ENCODE measurements around the gene KRABD2.
"Not testable (repeated sequence)": the region's sequence is repeated elsewhere in the genome, so short reads cannot be mapped to it uniquely, and the experiment has no call there.

KRABD2 gene

DNA sequence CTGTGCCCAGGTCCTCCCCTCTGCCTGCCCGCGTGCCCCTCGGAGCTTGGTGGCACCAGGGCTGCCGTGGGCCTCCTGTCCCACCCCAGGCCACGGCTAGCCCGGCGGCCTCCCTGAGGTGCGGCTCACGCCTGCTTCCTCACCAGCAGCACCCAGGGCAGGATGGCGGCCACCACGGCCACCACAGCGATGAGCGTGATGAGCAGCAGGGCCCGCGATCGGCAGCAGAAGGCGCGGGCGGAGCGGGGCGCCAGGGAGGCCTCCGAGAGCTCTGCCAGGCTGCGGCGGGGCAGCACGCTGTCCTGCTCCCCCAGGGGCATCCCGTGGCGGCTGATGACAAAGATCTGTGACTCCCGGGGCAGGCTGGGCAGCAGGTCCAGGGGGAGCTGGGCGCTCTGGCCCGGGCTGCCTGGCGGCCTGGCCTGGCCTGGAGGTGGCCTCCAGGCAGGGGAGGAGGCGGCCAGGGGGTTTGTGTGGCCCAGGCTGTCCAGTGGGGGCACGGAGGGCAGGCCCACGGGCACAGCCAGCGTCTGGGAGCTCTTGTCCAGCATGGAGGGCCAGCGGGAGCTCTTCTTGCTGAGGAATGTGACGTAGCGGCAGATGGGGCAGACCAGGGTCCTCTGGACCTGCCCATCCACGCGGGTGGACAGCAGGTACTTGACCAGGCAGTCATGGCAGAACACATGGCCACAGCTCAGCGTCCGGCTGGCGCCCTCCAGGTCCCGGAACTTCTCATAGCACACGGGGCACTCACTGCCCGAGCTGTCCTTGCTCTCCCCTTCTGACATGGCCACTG lies 16.4 kb upstream of the KRABD2 start:
- DNase-seq = no peak

DNA sequence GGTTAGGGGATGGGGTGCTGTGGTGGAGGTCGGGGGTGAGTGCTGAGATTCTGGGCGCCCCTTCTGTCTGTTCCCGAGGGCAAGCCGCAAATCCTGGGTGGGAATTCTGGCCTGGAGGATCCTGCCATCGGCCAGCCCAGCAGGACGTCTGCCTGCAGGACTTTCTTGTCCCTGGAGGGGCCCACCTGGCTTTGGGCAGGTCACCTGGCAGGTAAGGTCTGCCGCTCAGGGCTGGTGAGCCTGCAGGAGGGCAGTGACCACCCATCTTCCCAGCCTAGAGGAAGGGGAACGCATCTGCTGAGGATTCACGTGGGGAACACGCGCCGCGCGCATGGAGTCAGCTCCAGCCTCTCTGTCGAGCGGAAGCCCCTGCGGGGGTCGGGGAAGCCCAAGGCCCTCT lies 15.8 kb upstream of the KRABD2 start:
- DNase-seq = no peak

DNA sequence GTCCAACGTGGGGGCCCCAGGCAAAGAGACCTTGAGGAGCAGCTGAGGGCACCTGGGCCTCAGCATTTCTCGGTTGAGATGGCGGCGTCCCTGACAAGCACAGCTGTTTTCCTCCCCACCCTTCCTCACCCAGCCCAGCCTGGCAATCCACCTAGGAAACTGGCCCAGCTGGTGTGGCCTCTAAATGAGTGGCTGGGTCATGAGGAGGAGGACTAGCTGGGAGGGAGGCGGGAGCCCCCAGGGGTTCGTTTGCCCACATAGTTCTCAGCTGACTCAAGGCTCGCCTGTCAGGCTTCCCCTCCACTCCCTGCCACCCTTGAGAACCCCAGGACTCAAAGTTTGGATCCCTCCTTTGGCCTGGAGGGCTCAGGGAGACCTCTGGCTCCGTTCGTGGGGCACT lies 15.2 kb upstream of the KRABD2 start:
- no peak for DNase-seq

DNA sequence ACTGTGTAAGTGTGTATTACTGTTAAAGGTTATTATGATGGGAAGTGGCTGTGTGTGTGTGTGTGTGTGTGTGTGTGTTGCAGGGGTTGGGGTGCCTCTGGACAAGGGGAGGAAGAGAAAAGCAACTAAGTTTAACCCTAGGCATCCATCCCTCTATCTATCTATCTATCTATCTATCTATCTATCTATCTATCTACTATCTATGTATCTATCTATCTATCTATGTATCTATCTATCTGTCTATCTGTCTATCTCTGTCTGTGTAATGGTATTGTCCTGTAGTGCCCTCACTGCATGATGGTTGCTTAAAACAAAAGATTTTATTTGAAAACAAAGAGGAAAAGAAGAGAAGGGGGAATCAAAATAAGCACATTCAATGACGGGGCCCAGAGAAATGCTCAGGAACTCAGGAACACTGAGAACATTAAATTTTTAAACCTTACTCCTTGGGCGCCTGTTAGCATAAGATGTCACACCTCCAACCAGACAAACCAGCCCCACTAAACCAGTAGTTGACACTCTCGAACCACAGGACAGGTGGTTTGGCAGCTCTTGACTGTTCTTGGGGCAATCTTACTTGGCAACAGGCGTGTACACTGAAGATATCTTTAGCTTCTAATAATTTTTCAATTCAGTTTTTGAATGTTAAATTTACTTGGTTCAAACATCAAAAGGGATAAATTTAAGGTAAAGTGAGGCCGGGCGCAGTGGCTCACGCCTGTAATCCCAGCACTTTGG lies 11.6 kb upstream of the KRABD2 start:
- no peak for DNase-seq

DNA sequence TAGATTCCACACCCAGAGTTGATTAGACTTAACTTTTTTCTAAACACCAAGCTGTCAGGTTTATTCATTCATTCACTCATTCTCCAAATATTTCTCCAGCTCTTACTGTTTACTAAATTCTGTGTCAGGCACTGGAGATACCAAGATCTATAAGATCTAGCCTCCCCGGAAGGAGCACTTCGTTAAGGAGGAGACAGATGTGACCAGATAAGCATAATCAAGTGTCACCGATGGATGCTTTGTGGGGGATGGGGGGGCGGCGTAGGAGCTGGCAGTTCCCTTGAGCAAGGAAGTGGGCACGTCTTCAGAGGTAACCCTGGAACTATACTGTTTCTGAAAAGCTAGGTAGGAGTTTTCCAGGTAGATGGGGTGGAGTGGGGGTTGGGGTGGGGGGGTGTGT lies 10.3 kb upstream of the KRABD2 start:
- DNase-seq = no peak

- DNase-seq = no peak
Observed at GRCh38 chr17:8384801-8385378, 8.4 kb upstream of the KRABD2 start.

- DNase-seq = peak; percentile 87 to 95
Observed at GRCh38 chr17:8383143-8383822, 6.8 kb upstream of the KRABD2 start, which contains the start of gene RPL26. Gene RPL26, minus strand, starts transcription at chr17:8383193. Its CDS starts 883 bp downstream, at chr17:8382310.

DNA sequence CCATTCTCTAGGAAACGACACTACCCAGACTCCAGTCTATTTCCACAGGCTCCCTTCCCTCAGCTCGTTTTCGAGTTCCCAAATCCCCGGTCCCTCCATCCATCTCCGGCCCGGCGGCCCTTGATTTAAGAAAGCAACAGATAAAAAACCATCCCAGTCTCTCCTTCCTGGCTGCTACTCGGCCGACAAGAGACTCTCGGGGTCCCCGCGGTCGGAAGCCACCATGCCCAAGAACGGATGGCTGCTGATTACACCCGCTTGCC lies 6.3 kb upstream of the KRABD2 start:
- DNase-seq = no peak

GRCh38 chr17:8382052-8382879 lies 5.8 kb upstream of the KRABD2 start:
- no peak for DNase-seq

- DNase-seq = no peak
Observed at GRCh38 chr17:8380049-8380448, 3.5 kb upstream of the KRABD2 start.

GRCh38 chr17:8378117-8378516 lies 1.6 kb upstream of the KRABD2 start:
- not testable (repeated sequence) for DNase-seq

GRCh38 chr17:8377422-8377821 lies 918 bp upstream of the KRABD2 start:
- DNase-seq = no peak

- no peak for DNase-seq
Observed at GRCh38 chr17:8375738-8376259, 705 bp downstream of the KRABD2 start.

GRCh38 chr17:8373856-8374255 lies 2.6 kb downstream of the KRABD2 start:
- DNase-seq = not testable (repeated sequence)

GRCh38 chr17:8372422-8372821 lies 4.1 kb downstream of the KRABD2 start:
- DNase-seq = no peak

GRCh38 chr17:8371786-8372185 lies 4.7 kb downstream of the KRABD2 start:
- DNase-seq = no peak

- no peak for DNase-seq
Observed at GRCh38 chr17:8369944-8370343, 6.6 kb downstream of the KRABD2 start.

DNA sequence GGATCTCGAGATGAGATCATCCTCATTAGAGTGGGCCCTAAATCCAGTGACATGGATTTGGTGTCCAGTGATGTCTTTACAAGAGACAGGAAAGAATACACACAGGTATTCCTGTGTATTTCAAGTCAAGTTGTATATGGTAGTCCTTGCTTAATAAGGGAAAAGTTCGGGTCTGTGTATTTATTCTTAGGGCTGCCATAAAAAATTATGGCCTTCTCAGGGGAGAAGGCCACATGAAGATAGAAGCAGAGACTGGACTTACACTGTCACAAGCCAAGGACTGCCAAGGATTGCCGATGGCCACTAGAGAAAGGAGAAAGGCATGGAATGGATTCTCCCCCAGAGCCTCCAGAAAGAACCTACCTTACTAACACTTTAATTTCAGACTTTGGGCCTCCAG lies 8.3 kb downstream of the KRABD2 start:
- DNase-seq = no peak

- DNase-seq = no peak
Observed at GRCh38 chr17:8366231-8366630, 10.3 kb downstream of the KRABD2 start.

GRCh38 chr17:8365143-8365542 lies 11.4 kb downstream of the KRABD2 start:
- no peak for DNase-seq

- no peak for DNase-seq
Observed at GRCh38 chr17:8362651-8363332, 13.7 kb downstream of the KRABD2 start.

- DNase-seq = no peak
Observed at GRCh38 chr17:8360751-8361150, 15.8 kb downstream of the KRABD2 start.

All from stimulated activated CD4-positive, alpha-beta T cell treated with anti-CD3 and anti-CD28 coated beads, Interleukin-4, amount 100 ng/mL, for 4 hours (primary cell).